Right lobe of liver (tissue), 6 donors: ENCODE data around the gene ALOXE3. TPM values are rescaled to one million over a fixed set of nuclear protein-coding genes. Genes with fewer than 3 reads are reported as not detected.

Experiments used
- ATAC-seq, 4 donors: fragments of 200-7000 bp; cut with Tn5 transposase; one replicate each; pipeline ENCODE4 v1.9.1; 2020; ENCODE audit warnings: mild to moderate bottlenecking in 4 of 4, moderate library complexity in 4 of 4
- DNase-seq, 3 donors: peaks; one replicate each; pipeline ENCODE4 v3.0.0-alpha.2; 2020
- H3K27ac ChIP-seq, 3 donors: fragments of 200-600 bp; one replicate each; pipeline ENCODE4 v1.8.0; 2022
- H3K27me3 ChIP-seq, 2 donors: fragments of 200-600 bp; one replicate each; pipeline ENCODE4 v1.8.0; 2022
- H3K36me3 ChIP-seq, 4 donors: fragments of 200-600 bp; sonication (generic) in 1 of 4; one replicate each; pipeline versions ENCODE4 v1.5.1 to v1.8.0; 2017 to 2022; ENCODE audit warnings: control low read depth in 1 of 4
- H3K4me1 ChIP-seq, 4 donors: fragments of 200-600 bp; sonication (generic) in 1 of 4; one replicate each; pipeline versions ENCODE4 v1.5.1 to v1.8.0; 2017 to 2022; ENCODE audit warnings: control low read depth in 1 of 4
- H3K4me3 ChIP-seq, 3 donors: fragments of 200-600 bp; one replicate each; pipeline ENCODE4 v1.8.0; 2022
- H3K9me3 ChIP-seq, 4 donors: fragments of 200-600 bp; sonication (generic) in 1 of 4; one replicate each; pipeline versions ENCODE4 v1.5.1 to v1.8.0; 2017 to 2022; ENCODE audit warnings: control low read depth in 1 of 4
- CTCF ChIP-seq, 4 donors: fragments of 200-600 bp in 3 of 4; fragments of 450-650 bp in 1 of 4; IDR thresholded peaks; one replicate each; pipeline versions ENCODE4 v1.5.1 to v1.8.0; 2016 to 2022; ENCODE audit warnings: antibody characterized with exemption in 4 of 4, mild to moderate bottlenecking in 2 of 4
- POLR2A ChIP-seq: fragments of 450-650 bp; IDR thresholded peaks from one replicate; pipeline ENCODE4 v1.6.1; 2017; ENCODE audit warnings: antibody characterized with exemption, mild to moderate bottlenecking
- WGBS: methylation state at CpG from one replicate; pipeline ENCODE4 v1.1.6; 2018; ENCODE audit warnings: low coverage, low lambda C conversion rate; ENCODE audit not compliant: insufficient coverage; ENCODE audit errors: missing lambda C conversion rate; 5-methylcytosine and 5-hydroxymethylcytosine counted together
- intact Hi-C, 2 donors: fragments of 100-400 bp; cut with DNase I; formaldehyde crosslinking; loops; one replicate each; pipeline versions ENCODE4 v1.11.2 to v1.14.1; 2022
- total RNA-seq, 6 experiments: library from RNA; depleted of rRNA in 2 of 6; stranded (reverse); fragments of >200 nt in 2 of 6; fragmentation: NEBNext Ultra II Directional in 3 of 6; extraction: Animal tissue kit (Norgen Biotek cat#: 25700) in 3 of 6; gene quantifications; one replicate each; pipeline versions ENCODE4 v1.1.0 to v1.2.4, GENCODE V29; 2016 to 2023
- donor health status: DM: no; HTN: yes; CAD: no.
- donor health status: DM: no; HTN: no; CAD: no.
- donor health status: DM: no; HTN: no; CAD: no.
- donor health status: DM: no; HTN: yes; CAD: no.
- donor health status: DM: no; HTN: yes; CAD: no.

Gene ALOXE3
- total RNA-seq, 6 experiments from 2014 or later = not detected

DNA sequence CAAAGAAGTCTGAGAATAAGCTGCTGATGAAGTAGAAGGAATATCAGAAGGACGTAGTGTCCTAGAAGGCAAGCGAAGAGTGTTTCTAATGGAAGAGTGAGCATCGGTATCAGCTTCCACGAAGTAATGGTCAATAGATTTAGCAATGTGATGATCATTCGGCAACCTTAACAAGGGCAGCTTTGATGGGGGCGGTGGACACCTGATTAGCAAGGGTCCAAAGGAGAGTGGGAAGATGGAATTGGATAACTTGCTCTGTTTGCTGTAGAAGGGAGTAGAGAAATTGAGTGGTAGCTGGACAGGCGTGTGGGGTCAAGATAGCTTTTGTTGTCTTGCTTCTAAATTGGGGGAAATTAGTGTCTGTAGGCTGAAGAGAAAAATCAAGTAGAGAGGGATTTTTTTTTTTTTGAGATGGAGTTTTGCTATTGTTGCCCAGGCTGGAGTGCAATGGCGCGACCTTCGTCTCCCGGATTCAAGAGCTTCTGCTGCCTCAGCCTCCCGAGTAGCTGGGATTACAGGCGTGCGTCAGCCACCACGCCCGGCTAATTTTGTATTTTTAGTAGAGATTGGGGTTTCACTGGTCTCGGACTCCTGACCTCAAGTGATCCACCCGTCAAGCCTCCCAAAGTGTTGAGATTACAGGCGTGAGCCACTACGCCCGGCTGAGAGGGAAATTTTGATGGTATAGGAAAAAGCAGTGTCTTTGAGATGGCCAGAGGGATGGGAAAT is 19.5 kb upstream of the ALOXE3 start:
- Histone ChIP-seq H3K4me1 (peaks cover 0 to 9% (median 1%) of the 10 kb centered on the region in 4 donors), H3K27me3 (no peaks in the 10 kb centered on the region), H3K4me3 (no peak overlapping the region), H3K36me3 (peaks cover 14 to 37% (median 34%) of the 10 kb centered on the region in 4 donors), H3K9me3 (no peaks in the 10 kb centered on the region), H3K27ac (peak overlapping the region in 1 of 3 donors; percentile 76)
- intact Hi-C loops = no loop called here
- DNase-seq (no peak), ATAC-seq (no peak)
- 50% methylated on average over 15 of the region's 21 CpGs for WGBS
- TF ChIP-seq POLR2A (no peak), CTCF (IDR thresholded peaks at IDR 0.05) (no peak)

DNA sequence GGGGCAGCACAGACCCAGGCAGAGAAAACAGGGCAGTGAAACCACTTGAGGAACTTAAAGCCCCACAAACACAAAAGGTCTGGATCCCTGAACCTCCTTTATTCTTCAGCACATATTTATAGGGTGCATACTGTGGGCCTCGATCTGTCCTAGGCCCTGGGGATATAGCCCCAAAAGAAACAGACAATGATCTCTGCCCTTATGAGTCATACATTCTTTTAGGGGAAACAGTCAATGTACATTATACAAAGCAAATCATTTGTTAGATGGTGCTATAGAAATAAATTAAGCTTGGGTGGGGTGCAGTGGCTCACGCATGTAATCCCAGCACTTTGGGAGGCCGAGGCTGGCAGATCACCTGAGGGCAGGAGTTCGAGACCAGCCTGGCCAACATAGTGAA is 15.6 kb upstream of the ALOXE3 start:
- Histone ChIP-seq H3K9me3 (no peaks in the 10 kb centered on the region), H3K27me3 (no peaks in the 10 kb centered on the region), H3K4me3 (no peak overlapping the region), H3K36me3 (peaks cover 0 to under 1% (median 0%) of the 10 kb centered on the region in 4 donors), H3K27ac (no peak overlapping the region), H3K4me1 (peaks cover 0 to 2% (median under 1%) of the 10 kb centered on the region in 4 donors)
- ATAC-seq (no peak), DNase-seq (no peak)
- intact Hi-C loops = no loop called here
- 100% methylated on average over 4 of the region's 4 CpGs for WGBS
- TF ChIP-seq POLR2A (no peak), CTCF (IDR thresholded peaks at IDR 0.05) (no peak)

GRCh38 chr17:8133399-8133798 is 15.1 kb upstream of the ALOXE3 start:
- no peak for DNase-seq
- 79% methylated on average over 6 of the region's 12 CpGs for WGBS

GRCh38 chr17:8131844-8132441 is 13.6 kb upstream of the ALOXE3 start:
- Histone ChIP-seq H3K27ac (no peak overlapping the region), H3K9me3 (no peaks in the 10 kb centered on the region), H3K36me3 (no peaks in the 10 kb centered on the region), H3K4me1 (no peaks in the 10 kb centered on the region), H3K27me3 (no peaks in the 10 kb centered on the region), H3K4me3 (no peak overlapping the region)
- intact Hi-C loops = no loop called here
- DNase-seq = no peak
- no peak for ATAC-seq
- WGBS = 46% methylated on average over 2 of the region's 3 CpGs
- TF ChIP-seq POLR2A (no peak), CTCF (IDR thresholded peaks at IDR 0.05) (no peak)

More at GRCh38 chr17:8133399-8133798, 15.1 kb upstream of the ALOXE3 start:
- intact Hi-C loops = no loop called here
- Histone ChIP-seq H3K4me1 (peaks cover 0 to 2% (median 0%) of the 10 kb centered on the region in 4 donors), H3K36me3 (no peaks in the 10 kb centered on the region), H3K9me3 (no peaks in the 10 kb centered on the region), H3K27me3 (no peaks in the 10 kb centered on the region), H3K27ac (no peak overlapping the region), H3K4me3 (no peak overlapping the region)
- ATAC-seq = peak in 1 of 4 donors; percentile 19
- no peak for TF ChIP-seq CTCF (IDR thresholded peaks at IDR 0.05)
- no peak for TF ChIP-seq POLR2A
